HPDE6-E6E7 (cell line): ENCODE measurements around the gene CRYGA.
"Not testable (repeated sequence)": the region's sequence is repeated elsewhere in the genome, so short reads cannot be mapped to it uniquely, and the experiment has no call there.

Experiments
- DNase-seq: peaks from one replicate; pipeline ENCODE4 v3.0.0; 2011; ENCODE audit warnings: missing footprints; ENCODE audit errors: extremely low spot score

CRYGA gene

DNA sequence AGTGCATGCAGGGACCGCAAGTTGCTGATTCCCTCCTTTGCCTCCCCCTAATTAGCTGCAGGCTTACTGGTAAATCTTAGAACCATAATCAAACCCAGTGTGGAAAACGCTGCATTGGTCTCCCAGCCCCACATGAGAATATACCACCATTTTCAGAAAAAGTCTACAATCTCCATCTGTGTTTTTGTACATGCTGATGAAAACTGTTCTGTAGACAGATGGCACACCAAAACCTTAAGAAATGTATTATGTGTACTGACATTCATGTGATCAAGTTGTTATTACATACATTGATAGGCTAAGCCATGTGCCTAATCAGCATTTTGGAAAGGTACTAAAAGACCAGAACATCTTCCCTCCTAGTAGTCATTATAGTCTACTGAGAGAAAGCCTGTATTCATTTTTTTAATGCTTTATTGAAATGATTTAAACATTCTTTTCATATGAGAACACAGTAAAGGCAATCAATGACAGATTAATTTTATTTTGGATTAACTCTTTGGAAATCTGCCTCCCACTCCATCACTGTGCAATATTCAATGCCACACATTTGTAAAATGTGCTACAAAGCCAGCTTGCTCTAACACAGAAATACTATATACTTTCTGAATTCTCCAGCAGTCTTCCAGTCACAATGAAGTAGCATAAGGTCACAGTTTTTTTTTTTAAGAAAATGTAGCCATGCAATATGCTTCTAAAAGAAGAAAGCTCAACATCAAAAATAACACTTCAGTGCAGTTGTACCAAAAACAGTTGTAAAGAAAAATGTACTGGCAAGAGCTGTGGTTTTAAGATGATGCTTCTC is 1.8 kb upstream of the CRYGA start:
- no peak for DNase-seq

GRCh38 chr2:208156439-208156838 is 7.0 kb downstream of the CRYGA start:
- DNase-seq: no peak

DNA sequence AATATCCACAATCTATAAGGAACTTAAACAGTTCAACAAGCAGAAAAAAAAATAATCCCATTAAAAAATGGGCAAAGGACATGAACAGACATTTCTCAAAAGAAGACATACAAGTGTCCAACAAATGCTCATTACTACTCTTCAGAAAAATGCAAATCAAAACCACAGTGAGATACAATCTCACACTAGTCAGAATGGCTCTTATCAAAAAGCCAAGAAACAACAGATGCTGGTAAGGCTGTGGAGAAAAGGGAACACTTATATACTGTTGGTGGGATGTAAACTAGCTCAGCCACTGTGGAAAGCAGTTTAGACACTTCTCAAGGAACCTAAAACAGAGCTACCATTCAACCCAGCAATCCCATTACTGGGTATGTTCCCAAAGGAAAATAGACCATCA is 10.2 kb downstream of the CRYGA start:
- no peak for DNase-seq

DNA sequence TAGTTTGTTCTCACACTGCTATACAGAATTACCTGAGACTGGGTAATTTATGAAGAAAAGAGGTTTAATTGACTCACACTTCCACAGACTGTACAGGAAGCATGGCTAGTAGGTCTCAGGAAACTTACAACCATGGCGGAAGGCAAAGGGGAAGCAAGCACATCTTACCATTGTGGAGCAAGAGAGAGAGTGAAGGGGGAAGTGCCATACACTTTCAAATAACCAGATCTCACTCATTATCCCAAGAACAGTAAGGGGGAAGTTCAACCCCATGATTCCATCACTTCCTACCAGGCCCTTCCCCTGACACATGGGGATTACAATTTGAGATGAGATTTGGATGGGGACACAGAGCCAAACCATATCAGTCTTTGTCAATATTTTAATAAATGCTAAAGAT is 12.4 kb downstream of the CRYGA start:
- no peak for DNase-seq

GRCh38 chr2:208150094-208150493 is 13.3 kb downstream of the CRYGA start:
- no peak for DNase-seq

DNA sequence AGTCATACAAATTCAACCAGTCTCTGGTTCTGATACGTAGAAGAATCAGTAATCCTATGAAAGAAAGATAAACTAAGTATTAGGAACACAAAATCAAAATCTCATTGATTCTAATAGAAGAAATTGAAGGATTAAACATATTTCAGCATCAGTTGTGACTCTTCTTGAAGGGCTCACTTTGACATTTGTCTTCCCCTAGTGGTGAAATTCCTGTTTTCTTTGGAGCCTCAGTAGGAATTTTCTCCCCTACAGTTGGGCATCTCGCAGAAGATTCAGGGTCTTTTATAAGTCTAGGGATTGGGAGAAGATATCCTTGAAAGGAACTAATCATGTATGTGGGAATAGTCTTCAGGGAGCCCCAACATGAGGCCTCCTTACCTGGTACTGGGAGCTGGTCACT is 14.6 kb downstream of the CRYGA start:
- DNase-seq: no peak

- no peak for DNase-seq
Observed at GRCh38 chr2:208147759-208148158, 15.6 kb downstream of the CRYGA start.

DNA sequence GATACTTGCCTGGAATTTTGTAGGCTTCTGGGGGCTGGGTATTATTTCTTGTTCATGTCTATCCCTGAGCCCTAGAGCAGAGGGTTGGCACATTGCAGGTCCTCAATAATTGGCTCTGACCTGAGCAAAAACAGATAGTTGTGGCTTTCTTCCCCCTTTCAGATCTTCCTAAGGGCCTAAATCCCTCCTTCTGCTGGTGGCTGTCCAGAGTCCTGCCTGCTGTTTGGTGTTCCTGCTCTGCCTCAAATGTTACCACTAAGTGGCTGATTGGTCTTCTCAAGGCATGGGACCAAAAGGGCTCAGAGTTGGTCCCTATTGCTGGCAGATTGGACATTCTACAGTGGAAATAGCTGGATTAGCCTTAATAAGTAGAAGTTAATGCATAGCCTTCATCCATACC is 16.4 kb downstream of the CRYGA start:
- DNase-seq: no peak

GRCh38 chr2:208146006-208146405 is 17.4 kb downstream of the CRYGA start, which contains the start of gene CRYGB:
Gene CRYGB (minus strand): TSS chr2:208146158. CDS start chr2:208146120, 38 bp downstream.
- DNase-seq: no peak

- no peak for DNase-seq
Observed at GRCh38 chr2:208142925-208143799, 20.2 kb downstream of the CRYGA start.

DNA sequence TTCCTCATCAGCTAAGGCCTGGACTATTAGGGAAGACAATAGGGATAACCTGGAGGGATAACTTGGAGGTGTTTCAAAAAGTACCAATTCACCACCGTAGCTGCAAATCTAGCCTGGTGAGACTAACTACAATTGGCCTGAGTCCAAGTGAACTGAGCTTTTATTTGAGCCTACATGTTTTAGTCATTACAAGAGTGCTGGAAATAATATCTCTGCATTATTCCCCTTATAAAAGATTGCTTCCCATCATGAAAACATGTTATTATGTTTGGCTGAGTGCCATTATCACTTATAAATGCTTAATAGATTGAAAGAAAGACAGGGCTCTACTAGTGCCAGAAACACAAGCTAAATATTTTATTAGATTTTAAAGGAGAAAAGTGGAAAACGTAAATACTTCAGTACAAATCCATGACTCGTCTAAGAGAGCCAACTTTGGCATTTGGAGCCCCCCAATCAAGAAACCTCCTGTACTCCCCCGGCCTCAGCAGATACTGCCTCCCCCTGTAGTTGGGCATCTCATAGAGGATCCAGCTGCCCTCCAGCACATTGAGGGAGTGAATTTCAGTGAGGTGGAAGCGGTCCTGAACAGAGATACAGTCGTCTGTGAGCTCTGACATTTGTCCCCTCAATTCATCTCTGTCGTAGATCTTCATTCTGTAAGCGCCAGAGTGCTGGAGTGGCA is 21.0 kb downstream of the CRYGA start:
- DNase-seq: no peak

DNA sequence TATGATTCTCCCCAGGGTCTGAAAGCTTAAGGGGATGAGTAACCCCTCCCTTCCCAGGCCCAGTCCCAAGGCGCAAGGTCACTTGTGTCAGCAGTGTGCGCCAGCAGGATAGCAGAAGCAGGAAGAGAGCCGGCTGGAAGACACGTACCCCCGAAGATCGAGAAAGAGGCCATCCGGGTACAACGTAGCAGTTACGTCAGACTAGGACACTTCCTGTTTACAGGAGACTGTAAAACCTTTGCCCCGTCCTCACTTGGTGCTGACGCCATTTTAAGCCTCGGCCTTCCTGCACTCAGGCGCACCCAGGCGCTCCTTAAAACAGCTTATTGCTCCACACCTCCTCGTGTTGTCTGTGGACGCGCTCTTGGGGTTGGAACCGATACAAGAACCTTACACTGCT is 23.9 kb downstream of the CRYGA start:
- DNase-seq: no peak

- DNase-seq: not testable (repeated sequence)
Observed at GRCh38 chr2:208138334-208138733, 25.1 kb downstream of the CRYGA start.

GRCh38 chr2:208136716-208137094 is 26.7 kb downstream of the CRYGA start:
- DNase-seq: no peak

- no peak for DNase-seq
Observed at GRCh38 chr2:208135794-208136715, 27.3 kb downstream of the CRYGA start.

GRCh38 chr2:208134928-208135586 is 28.3 kb downstream of the CRYGA start:
- no peak for DNase-seq

DNA sequence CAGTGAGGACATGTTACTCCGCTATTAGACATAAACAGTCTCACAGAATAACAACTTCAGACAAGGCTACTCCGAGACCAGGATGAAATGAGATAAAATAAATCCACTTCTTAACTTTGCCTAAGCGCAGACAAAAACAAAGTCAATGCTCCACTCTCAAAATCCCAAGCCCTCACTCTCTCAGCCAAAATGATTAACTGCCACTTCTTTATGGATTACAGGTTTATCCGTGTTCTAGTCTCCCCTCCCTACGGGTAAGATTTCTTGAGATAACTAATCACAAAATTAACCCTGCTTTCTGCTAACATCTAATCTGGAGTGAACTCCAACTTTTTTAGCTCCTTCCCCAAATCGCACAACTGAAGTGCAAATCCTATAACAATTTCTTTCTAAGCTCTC is 32.7 kb downstream of the CRYGA start:
- no peak for DNase-seq

- no peak for DNase-seq
Observed at GRCh38 chr2:208129744-208130711, 33.4 kb downstream of the CRYGA start, which contains the start of gene CRYGC. Gene CRYGC (minus strand): TSS chr2:208129828. CDS start chr2:208129792, 36 bp downstream.

- no peak for DNase-seq
Observed at GRCh38 chr2:208128136-208128535, 35.3 kb downstream of the CRYGA start.
